Heart left ventricle (tissue), 16 donors: ENCODE data around the gene IL1RAPL1. TPM values are rescaled to one million over a fixed set of nuclear protein-coding genes. Genes with fewer than 3 reads are reported as not detected.

Source experiments
- ATAC-seq, 4 donors: fragments of 200-7000 bp; cut with Tn5 transposase; one replicate each; pipeline ENCODE4 v1.9.1; 2020 to 2022; ENCODE audit warnings: moderate library complexity in 4 of 4, mild to moderate bottlenecking in 3 of 4, moderate number of reproducible peaks in 1 of 4
- DNase-seq, 5 donors: peaks; one replicate each; pipeline ENCODE4 v3.0.0-alpha.2; 2020
- H3K27ac ChIP-seq, 12 donors: fragments of 200-600 bp; sonication (generic) in 4 of 12; one replicate each; pipeline versions ENCODE4 v1.5.0 to v1.8.0; 2016 to 2022; ENCODE audit warnings: mild to moderate bottlenecking in 2 of 12
- H3K27me3 ChIP-seq, 9 donors: fragments of 200-600 bp; sonication (generic) in 2 of 9; one replicate each; pipeline versions ENCODE4 v1.5.1 to v1.8.0; 2016 to 2022; ENCODE audit warnings: mild to moderate bottlenecking in 3 of 9
- H3K36me3 ChIP-seq, 9 donors: fragments of 200-600 bp; sonication (generic) in 2 of 9; one replicate each; pipeline versions ENCODE4 v1.5.0 to v1.8.0; 2018 to 2022; ENCODE audit warnings: mild to moderate bottlenecking in 2 of 9
- H3K4me1 ChIP-seq, 12 donors: fragments of 200-600 bp; sonication (generic) in 4 of 12; one replicate each; pipeline versions ENCODE4 v1.5.0 to v1.8.0; 2016 to 2022; ENCODE audit warnings: mild to moderate bottlenecking in 3 of 12
- H3K4me3 ChIP-seq, 12 donors: fragments of 200-600 bp; sonication (generic) in 4 of 12; one replicate each; pipeline versions ENCODE4 v1.5.0 to v1.8.0; 2017 to 2022; ENCODE audit warnings: mild to moderate bottlenecking in 9 of 12, moderate library complexity in 4 of 12
- H3K9me3 ChIP-seq, 12 donors: fragments of 200-600 bp; sonication (generic) in 4 of 12; one replicate each; pipeline versions ENCODE4 v1.5.0 to v1.8.0; 2016 to 2022; ENCODE audit warnings: mild to moderate bottlenecking in 1 of 12
- POLR2A ChIP-seq, 2 donors: fragments of 450-650 bp; IDR thresholded peaks; one replicate each; pipeline ENCODE4 v1.6.1; 2017; ENCODE audit warnings: antibody characterized with exemption in 2 of 2, mild to moderate bottlenecking in 2 of 2, moderate library complexity in 2 of 2
- WGBS, 4 donors: extraction: QIAGEN DNeasy Blood & Tissue Kit in 2 of 4; methylation state at CpG; one replicate each; pipeline versions ENCODE4 v1.1.5 to v1.1.7; 2013 to 2018; 5-methylcytosine and 5-hydroxymethylcytosine counted together
- intact Hi-C, 10 donors: fragments of 100-400 bp; cut with DNase I; formaldehyde crosslinking; loops; one replicate each; pipeline versions ENCODE4 v1.11.1 to v1.14.2; 2022
- polyA plus RNA-seq, 2 donors: library from polyadenylated mRNA; stranded (reverse); fragments of 200-250 nt; gene quantifications; one replicate each; pipeline ENCODE4 v1.2.3, GENCODE V29; 2013
- total RNA-seq, 9 donors: library from RNA; depleted of rRNA in 2 of 9; stranded (reverse); fragments of >200 nt in 2 of 9; fragmentation: NEBNext Ultra II Directional in 3 of 9; extraction: Animal tissue kit (Norgen Biotek cat#: 25700) in 3 of 9; gene quantifications; one replicate each; pipeline versions ENCODE4 v1.1.0 to v1.2.4, GENCODE V29; 2016 to 2023
- TF ChIP-seq, protein P1 (sequence below), 12 donors: fragments of 200-600 bp; sonication (generic) in 4 of 12; IDR thresholded peaks; one replicate each; pipeline versions ENCODE4 v1.5.0 to v1.8.0; 2018 to 2022; ENCODE audit warnings: antibody characterized with exemption in 12 of 12, mild to moderate bottlenecking in 5 of 12
- donor health status: ischemic (EF 13 %, LVEDD 7.1; RV severe dilation, severe dysfunction).
- donor health status: healthy with polysubstance abuse.
- donor health status: DM: no; HTN: yes; CAD: no.
- donor health status: DM: no; HTN: no; CAD: no.
- donor health status: ischemic (EF 25% LVEDD 6.9; RV normal size, moderate dysfunction).
- donor health status: ischemic (EF 25% LVEDD 5.7; RV mildly dilated, moderate dysfunction).
- donor health status: healthy.
- donor health status: DM: yes; HTN: yes; CAD: no.
- donor health status: ischemic (EF 35%, LVEDD 5.7; RV mildly dilated, moderate dysfunction).
- donor health status: nonischemic (EF 11% LVEDD 7.7; RV severe dilation, severe dysfunction).
- donor health status: DM: yes; HTN: yes; CAD: no.
- donor health status: PGD.
- donor health status: ischemic (EF 29% LVEDD 5.4; RV normal size, mild dysfunction).
- donor health status: nonischemic (EF 23%, LVEDD 6.1; RV moderate dilation, normal function).

IL1RAPL1 gene
- total and polyA plus RNA-seq, 11 donors: 0.42 to 4.7 (median 2.3) TPM

DNA sequence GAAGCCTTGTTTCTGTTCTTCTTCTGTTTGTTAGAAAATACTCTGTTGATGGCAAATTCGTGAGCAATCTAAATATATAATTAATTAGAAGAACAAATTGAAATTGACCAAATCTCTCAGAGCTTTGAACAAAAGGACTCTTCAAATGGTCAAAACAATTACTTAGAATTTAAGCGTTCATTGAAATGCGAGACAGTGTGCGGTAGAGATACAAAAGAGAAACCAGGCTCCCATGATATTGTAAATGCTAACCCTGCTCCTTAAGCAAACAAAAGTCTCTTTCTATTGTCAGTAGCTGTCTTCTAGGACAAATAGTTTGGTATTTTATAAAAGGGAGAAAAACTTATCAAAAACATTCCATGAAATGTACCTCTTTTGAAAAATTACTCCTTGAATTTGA lies 1174.8 kb downstream of the IL1RAPL1 start:
- Histone ChIP-seq H3K9me3 (no peaks in the 10 kb centered on the region), H3K36me3 (no peaks in the 10 kb centered on the region), H3K27ac (no peak overlapping the region), H3K27me3 (no peaks in the 10 kb centered on the region), H3K4me3 (no peak overlapping the region), H3K4me1 (no peaks in the 10 kb centered on the region)
- DNase-seq (no peak), ATAC-seq (no peak)
- WGBS, 4 donors: 68 to 85% (median 73%) methylated on average over 4 of the region's 4 CpGs
- intact Hi-C loops: no loop called here
- TF ChIP-seq, protein P1, sequence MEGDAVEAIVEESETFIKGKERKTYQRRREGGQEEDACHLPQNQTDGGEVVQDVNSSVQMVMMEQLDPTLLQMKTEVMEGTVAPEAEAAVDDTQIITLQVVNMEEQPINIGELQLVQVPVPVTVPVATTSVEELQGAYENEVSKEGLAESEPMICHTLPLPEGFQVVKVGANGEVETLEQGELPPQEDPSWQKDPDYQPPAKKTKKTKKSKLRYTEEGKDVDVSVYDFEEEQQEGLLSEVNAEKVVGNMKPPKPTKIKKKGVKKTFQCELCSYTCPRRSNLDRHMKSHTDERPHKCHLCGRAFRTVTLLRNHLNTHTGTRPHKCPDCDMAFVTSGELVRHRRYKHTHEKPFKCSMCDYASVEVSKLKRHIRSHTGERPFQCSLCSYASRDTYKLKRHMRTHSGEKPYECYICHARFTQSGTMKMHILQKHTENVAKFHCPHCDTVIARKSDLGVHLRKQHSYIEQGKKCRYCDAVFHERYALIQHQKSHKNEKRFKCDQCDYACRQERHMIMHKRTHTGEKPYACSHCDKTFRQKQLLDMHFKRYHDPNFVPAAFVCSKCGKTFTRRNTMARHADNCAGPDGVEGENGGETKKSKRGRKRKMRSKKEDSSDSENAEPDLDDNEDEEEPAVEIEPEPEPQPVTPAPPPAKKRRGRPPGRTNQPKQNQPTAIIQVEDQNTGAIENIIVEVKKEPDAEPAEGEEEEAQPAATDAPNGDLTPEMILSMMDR (IDR thresholded peaks at IDR 0.05): no peak
- TF ChIP-seq POLR2A (IDR thresholded peaks at IDR 0.05): no peak

DNA sequence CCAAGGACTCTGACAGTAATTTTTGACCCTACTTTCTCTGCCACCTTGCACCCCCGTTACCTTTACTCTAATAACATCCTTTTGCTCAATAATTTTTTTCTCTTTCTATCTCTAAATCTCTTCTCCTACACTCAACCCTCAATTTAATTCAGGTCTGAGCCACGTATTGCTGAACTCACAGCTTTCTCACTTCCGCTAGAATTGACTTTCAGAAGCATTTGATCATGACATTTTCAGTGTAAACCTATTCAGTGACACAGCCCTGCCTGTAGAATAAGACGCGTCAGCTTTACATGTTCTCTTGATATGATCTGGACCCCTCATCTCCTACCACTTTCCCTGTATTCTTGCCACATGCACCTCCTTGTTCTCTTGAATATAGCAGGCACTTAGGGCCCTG lies 1188.6 kb downstream of the IL1RAPL1 start:
- no peaks in the 10 kb centered on the region for H3K36me3 ChIP-seq
- H3K4me1 ChIP-seq: no peaks in the 10 kb centered on the region
- WGBS, 4 donors: 68 to 91% (median 81%) methylated on average over 5 of the region's 5 CpGs
- no peak for TF ChIP-seq POLR2A (IDR thresholded peaks at IDR 0.05)
- TF ChIP-seq, protein P1 (IDR thresholded peaks at IDR 0.05): no peak
- intact Hi-C loops: no loop called here
- H3K27me3 ChIP-seq: no peaks in the 10 kb centered on the region
- ATAC-seq: no peak
- no peaks in the 10 kb centered on the region for H3K9me3 ChIP-seq
- no peak overlapping the region for H3K4me3 ChIP-seq
- DNase-seq: no peak
- no peak overlapping the region for H3K27ac ChIP-seq

DNA sequence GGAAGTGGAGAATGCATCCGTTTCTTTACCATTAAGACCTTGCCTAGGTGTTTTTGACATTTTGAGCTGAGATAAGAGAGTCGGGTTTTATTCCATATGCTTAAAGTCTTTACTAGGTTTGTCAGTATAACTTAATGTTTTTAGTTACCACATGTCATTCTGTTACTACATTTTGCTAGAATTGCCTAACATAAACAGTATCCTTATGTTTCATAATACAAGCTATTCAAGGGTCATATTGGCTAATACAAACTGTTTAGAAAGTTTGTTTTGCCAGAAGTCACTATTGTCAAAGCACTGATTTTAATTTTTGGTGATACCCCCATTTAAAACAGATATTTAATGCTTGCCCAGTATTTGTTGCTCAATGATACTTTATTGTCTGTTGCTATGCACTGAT lies 1200.4 kb downstream of the IL1RAPL1 start:
- no peaks in the 10 kb centered on the region for H3K27me3 ChIP-seq
- H3K9me3 ChIP-seq: no peaks in the 10 kb centered on the region
- H3K4me3 ChIP-seq: no peak overlapping the region
- no peak for DNase-seq
- H3K4me1 ChIP-seq: no peaks in the 10 kb centered on the region
- ATAC-seq: no peak
- no peaks in the 10 kb centered on the region for H3K36me3 ChIP-seq
- intact Hi-C loops: no loop called here
- 62 to 93% (median 77%) methylated on average over 2 of the region's 2 CpGs for WGBS, 4 donors
- no peak for TF ChIP-seq POLR2A (IDR thresholded peaks at IDR 0.05)
- TF ChIP-seq, protein P1 (IDR thresholded peaks at IDR 0.05): no peak
- H3K27ac ChIP-seq: no peak overlapping the region

DNA sequence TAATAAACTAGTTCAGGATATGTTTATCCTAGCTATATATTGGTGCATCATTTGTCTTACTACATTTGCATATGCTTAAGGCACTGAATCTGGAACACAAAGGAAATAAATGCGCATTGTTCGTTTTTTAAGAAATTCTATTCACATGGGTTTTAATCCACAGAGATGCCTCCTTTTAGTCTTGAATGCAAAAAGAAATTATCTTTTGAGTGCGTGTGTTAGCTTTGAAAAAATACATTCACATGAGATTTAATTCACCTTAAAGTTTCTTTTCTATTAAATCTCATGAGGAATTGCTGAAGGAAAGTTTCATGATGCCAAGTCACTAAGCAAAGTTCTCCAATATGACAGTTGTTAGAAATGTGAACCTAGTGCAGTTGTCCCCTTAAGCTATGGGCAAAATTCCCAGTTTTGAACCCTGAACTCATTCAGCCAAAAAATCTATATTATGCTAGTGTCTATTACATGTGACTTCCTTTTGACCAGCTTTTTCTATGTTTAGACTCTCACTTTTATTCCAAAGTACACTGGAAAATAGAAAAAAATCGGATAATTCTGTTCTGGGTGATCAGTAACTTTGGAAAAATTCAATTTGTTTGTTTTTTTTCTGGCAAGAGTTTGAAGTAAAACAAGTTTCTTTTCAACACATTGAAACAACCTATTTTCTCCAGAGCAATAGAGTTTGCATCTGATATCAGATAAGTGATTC lies 1201.9 kb downstream of the IL1RAPL1 start:
- no peaks in the 10 kb centered on the region for H3K36me3 ChIP-seq
- H3K27ac ChIP-seq: no peak overlapping the region
- H3K4me1 ChIP-seq: no peaks in the 10 kb centered on the region
- H3K4me3 ChIP-seq: no peak overlapping the region
- no peak for ATAC-seq
- H3K9me3 ChIP-seq: no peaks in the 10 kb centered on the region
- TF ChIP-seq, protein P1 (IDR thresholded peaks at IDR 0.05): no peak
- no peak for TF ChIP-seq POLR2A (IDR thresholded peaks at IDR 0.05)
- intact Hi-C loops: no loop called here
- no peaks in the 10 kb centered on the region for H3K27me3 ChIP-seq
- WGBS, 4 donors: 59 to 82% (median 71%) methylated on average over 4 of the region's 4 CpGs
- DNase-seq: no peak
